NCI-H526 treated with DMSO at 0.1 percent for 48 hours (cell line): ENCODE measurements around the gene SOBP.
A peak's percentile ranks its signal among the peaks of the same experiment; 100 is the strongest.

ENCODE experiments used
- DNase-seq: peaks from one replicate; lab custom pipeline; 2025; lab: John Stamatoyannopoulos, UW

Gene SOBP

GRCh38 chr6:107585815-107586435 is 96.0 kb downstream of the SOBP start:
- peak; percentile 89 for DNase-seq

- DNase-seq = no peak
Measured at GRCh38 chr6:107587451-107587850, 97.5 kb downstream of the SOBP start.

- DNase-seq = no peak
Measured at GRCh38 chr6:107589199-107589598, 99.3 kb downstream of the SOBP start.

GRCh38 chr6:107589934-107590333 is 100.0 kb downstream of the SOBP start:
- no peak for DNase-seq

- DNase-seq = no peak
Measured at GRCh38 chr6:107590378-107590777, 100.5 kb downstream of the SOBP start.

- DNase-seq = no peak
Measured at GRCh38 chr6:107591346-107591745, 101.4 kb downstream of the SOBP start.

GRCh38 chr6:107592806-107593205 is 102.9 kb downstream of the SOBP start:
- no peak for DNase-seq

GRCh38 chr6:107594736-107595135 is 104.8 kb downstream of the SOBP start:
- DNase-seq = no peak

- DNase-seq = no peak
Measured at GRCh38 chr6:107598091-107598490, 108.2 kb downstream of the SOBP start.

GRCh38 chr6:107599043-107599442 is 109.1 kb downstream of the SOBP start:
- DNase-seq = no peak

GRCh38 chr6:107600121-107600520 is 110.2 kb downstream of the SOBP start:
- DNase-seq = no peak

- DNase-seq = no peak
Measured at GRCh38 chr6:107600936-107601335, 111.0 kb downstream of the SOBP start.

- no peak for DNase-seq
Measured at GRCh38 chr6:107601406-107601805, 111.5 kb downstream of the SOBP start.

GRCh38 chr6:107602321-107603005 is 112.5 kb downstream of the SOBP start:
- no peak for DNase-seq

GRCh38 chr6:107603006-107603370 is 113.1 kb downstream of the SOBP start:
- DNase-seq = peak; percentile 11

- no peak for DNase-seq
Measured at GRCh38 chr6:107604549-107604948, 114.6 kb downstream of the SOBP start.

- no peak for DNase-seq
Measured at GRCh38 chr6:107606407-107606806, 116.5 kb downstream of the SOBP start.

GRCh38 chr6:107607116-107607515 is 117.2 kb downstream of the SOBP start:
- no peak for DNase-seq

GRCh38 chr6:107611094-107611810 is 121.3 kb downstream of the SOBP start:
- DNase-seq = peak; percentile 93

- no peak for DNase-seq
Measured at GRCh38 chr6:107612762-107613415, 123.0 kb downstream of the SOBP start.

GRCh38 chr6:107613651-107614379 is 123.9 kb downstream of the SOBP start:
- no peak for DNase-seq

GRCh38 chr6:107614828-107615227 is 124.9 kb downstream of the SOBP start:
- DNase-seq = no peak
